Cardiac muscle cell (in vitro differentiated cells and primary cell): Measurements from ENCODE around the gene NOL4L. TPM values are rescaled to one million over a fixed set of nuclear protein-coding genes. Genes with fewer than 3 reads are reported as not detected.

Source experiments
- DNase-seq, 2 donors: peaks; one replicate each; pipeline versions ENCODE4 v3.0.0 to v3.0.0-alpha.2; 2010 to 2017; ENCODE audit warnings: low read depth in 1 of 2, low spot score in 1 of 2
- H3K27ac ChIP-seq: fragments of 200-600 bp; sonication (generic); 2 replicates; pipeline ENCODE4 v1.5.1; 2016
- H3K27me3 ChIP-seq: fragments of 200-600 bp; sonication (generic); 2 replicates; pipeline ENCODE4 v1.6.0; 2016; ENCODE audit warnings: control low read depth
- H3K36me3 ChIP-seq: fragments of 200-600 bp; sonication (generic); 2 replicates; pipeline ENCODE4 v1.5.1; 2016; ENCODE audit warnings: control low read depth
- H3K4me1 ChIP-seq: fragments of 200-600 bp; sonication (generic); 2 replicates; pipeline ENCODE4 v1.8.1; 2017; ENCODE audit warnings: low read depth, mild to moderate bottlenecking, mixed run types
- H3K4me3 ChIP-seq: fragments of 200-600 bp; sonication (generic); 2 replicates; pipeline ENCODE4 v1.5.1; 2016; ENCODE audit warnings: mild to moderate bottlenecking
- H3K9me3 ChIP-seq: fragments of 200-600 bp; sonication (generic); 2 replicates; pipeline ENCODE4 v1.5.1; 2017; ENCODE audit warnings: low read depth, mild to moderate bottlenecking, control low read depth
- polyA plus RNA-seq: library from polyadenylated mRNA; unstranded; fragments of >200 nt; fragmentation: Nextera tagmentation; extraction: Ambion mirVana; gene quantifications from 2 replicates; pipeline ENCODE4 v1.2.1, GENCODE V29; 2016
- total RNA-seq: library from RNA; depleted of rRNA; stranded (reverse); fragments of >200 nt; gene quantifications from 2 replicates; pipeline ENCODE4 v1.2.3, GENCODE V29; 2016
- TF ChIP-seq, protein P1 (sequence below): IDR thresholded peaks from 2 replicates; pipeline ENCODE4 v1.5.1; 2012; ENCODE audit warnings: low read depth, mild to moderate bottlenecking, low read length

Gene NOL4L
- total and polyA plus RNA-seq, 2 experiments from 2014 or later = 29.9 to 42.9 TPM

- TF ChIP-seq, protein P1, sequence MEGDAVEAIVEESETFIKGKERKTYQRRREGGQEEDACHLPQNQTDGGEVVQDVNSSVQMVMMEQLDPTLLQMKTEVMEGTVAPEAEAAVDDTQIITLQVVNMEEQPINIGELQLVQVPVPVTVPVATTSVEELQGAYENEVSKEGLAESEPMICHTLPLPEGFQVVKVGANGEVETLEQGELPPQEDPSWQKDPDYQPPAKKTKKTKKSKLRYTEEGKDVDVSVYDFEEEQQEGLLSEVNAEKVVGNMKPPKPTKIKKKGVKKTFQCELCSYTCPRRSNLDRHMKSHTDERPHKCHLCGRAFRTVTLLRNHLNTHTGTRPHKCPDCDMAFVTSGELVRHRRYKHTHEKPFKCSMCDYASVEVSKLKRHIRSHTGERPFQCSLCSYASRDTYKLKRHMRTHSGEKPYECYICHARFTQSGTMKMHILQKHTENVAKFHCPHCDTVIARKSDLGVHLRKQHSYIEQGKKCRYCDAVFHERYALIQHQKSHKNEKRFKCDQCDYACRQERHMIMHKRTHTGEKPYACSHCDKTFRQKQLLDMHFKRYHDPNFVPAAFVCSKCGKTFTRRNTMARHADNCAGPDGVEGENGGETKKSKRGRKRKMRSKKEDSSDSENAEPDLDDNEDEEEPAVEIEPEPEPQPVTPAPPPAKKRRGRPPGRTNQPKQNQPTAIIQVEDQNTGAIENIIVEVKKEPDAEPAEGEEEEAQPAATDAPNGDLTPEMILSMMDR = no peak
- Histone ChIP-seq H3K9me3 (no peaks in the 10 kb centered on the region), H3K4me1 (peaks cover 19% of the 10 kb centered on the region), H3K4me3 (no peak overlapping the region), H3K36me3 (peaks cover 2% of the 10 kb centered on the region), H3K27ac (peak overlapping the region; percentile 90), H3K27me3 (no peaks in the 10 kb centered on the region)
- DNase-seq = no peak
These were observed 126.9 kb downstream of the NOL4L start for GRCh38 chr20:32458061-32458836.

DNA sequence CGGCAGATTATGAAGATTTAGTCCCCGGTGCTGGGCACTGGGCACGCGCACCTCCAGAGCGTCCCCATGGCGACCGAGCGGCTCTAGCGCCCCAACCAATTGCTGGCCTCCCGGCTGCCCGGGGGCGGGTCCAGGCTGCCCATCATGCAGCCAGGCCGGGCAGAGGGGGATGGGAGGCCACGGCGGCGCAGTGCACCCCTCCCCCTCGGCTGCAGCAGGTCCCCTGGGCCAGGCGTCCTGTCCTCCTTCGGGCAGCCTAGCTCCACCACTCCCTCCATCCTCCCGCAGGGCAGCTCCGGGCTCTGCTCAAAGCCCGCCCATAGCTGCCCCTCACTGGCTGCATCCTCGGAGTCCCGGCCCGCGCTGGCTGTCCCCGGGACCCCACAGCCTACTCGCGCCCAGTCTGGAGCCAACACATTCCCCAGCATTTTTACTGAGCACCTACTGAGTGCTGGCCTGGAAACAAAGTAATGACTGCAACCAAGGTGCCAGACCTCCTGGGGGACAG, 127.6 kb downstream of the NOL4L start:
- Histone ChIP-seq H3K9me3 (no peaks in the 10 kb centered on the region), H3K27ac (peak overlapping the region; percentile 90), H3K27me3 (no peaks in the 10 kb centered on the region), H3K4me1 (peaks cover 15% of the 10 kb centered on the region), H3K4me3 (peak overlapping the region; percentile 38), H3K36me3 (peaks cover 9% of the 10 kb centered on the region)
- DNase-seq = peak; percentile 75 to 95
- TF ChIP-seq, protein P1 = no peak

GRCh38 chr20:32456869-32457478, 128.2 kb downstream of the NOL4L start:
- Histone ChIP-seq H3K27me3 (no peaks in the 10 kb centered on the region), H3K4me1 (peaks cover 15% of the 10 kb centered on the region), H3K4me3 (peak overlapping the region; percentile 38), H3K27ac (peak overlapping the region; percentile 90), H3K36me3 (peaks cover 14% of the 10 kb centered on the region), H3K9me3 (no peaks in the 10 kb centered on the region)
- TF ChIP-seq, protein P1 = peak; percentile 70
- DNase-seq = peak; percentile 68 to 87

DNA sequence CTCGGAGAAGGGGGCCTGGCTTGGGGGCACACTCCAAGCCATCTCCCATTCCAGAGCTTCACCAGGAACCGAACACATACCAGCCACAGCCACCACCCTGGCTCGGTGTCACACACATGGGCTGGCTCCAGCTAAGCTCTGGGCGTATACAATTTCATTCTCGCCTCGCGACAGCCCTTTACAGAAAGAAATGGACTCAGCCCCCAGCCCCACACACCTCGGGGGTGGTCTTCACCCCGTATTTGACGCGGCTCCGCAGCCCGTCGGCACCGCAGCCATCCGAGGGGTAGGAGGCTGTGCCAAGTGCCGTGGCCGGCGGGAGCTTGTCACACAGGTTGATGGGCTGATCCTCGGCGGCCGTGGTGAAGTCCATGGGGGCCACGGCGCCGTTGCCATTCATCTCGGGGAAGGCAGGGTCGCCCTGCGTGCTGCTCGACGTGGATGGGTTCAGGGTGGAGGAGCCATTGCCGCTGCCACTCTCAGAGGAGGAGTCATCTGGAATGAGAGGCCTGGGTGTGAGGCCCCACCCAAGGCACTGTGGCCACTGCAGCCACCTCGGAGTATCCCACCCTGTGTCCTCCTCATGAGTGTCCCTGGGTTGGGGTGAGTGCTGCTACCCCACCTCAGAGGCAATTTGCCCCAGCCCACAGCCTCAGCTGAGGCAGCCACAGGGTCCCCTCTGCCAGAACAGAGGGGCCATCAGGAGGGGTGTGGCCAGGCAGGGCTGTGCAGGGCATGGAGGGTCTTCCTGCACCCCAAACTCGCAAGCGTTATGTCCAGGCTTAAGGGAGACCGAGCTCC, 129.0 kb downstream of the NOL4L start:
- Histone ChIP-seq H3K9me3 (no peaks in the 10 kb centered on the region), H3K27me3 (no peaks in the 10 kb centered on the region), H3K4me1 (peaks cover 15% of the 10 kb centered on the region), H3K27ac (peak overlapping the region; percentile 90), H3K36me3 (peaks cover 22% of the 10 kb centered on the region), H3K4me3 (no peak overlapping the region)
- TF ChIP-seq, protein P1 = no peak
- DNase-seq = no peak

DNA sequence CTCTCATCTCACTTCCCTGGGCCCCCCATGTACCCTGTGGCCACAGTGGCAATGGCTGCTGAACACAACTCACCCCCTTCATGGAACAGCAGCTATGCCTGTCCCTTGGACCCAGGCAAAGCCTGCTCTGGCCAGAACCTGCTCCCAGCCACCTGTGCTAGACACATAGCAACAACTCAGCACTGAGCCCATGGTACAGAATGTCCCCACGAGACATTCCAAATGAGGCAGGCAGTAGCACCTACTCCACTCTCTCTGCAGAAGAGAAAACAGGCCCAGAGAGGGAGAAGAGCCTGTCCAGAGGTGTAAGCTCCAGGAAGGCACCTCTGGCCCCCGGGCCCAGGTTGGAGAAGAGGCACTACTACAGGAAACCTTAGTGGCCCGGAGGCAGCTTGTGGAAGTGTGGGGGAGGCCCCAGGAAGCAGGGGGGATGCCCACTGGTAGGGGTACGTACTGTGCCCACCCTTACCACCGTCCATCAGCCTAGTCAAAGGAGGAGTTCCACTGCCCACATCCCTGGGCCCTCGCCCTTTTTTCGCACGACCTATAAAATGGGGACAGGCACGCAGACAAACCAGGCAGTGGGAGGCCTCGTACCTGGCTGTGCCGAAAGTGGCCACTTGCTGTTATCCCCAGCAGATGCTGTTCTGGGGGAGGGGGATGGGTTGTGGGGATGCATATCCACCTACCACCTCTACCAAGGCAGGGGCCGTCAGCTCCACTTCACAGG, 129.8 kb downstream of the NOL4L start:
- peaks cover 15% of the 10 kb centered on the region for H3K4me1 ChIP-seq
- H3K27me3 ChIP-seq = no peaks in the 10 kb centered on the region
- H3K9me3 ChIP-seq = no peaks in the 10 kb centered on the region
- no peak overlapping the region for H3K4me3 ChIP-seq
- H3K36me3 ChIP-seq = peaks cover 22% of the 10 kb centered on the region
- H3K27ac ChIP-seq = peak overlapping the region; percentile 90
- TF ChIP-seq, protein P1 = no peak
- no peak for DNase-seq
